Islet of Langerhans (tissue), 1 donor: Measurements from ENCODE around the gene LACTB.

Experiments used
- FAIRE-seq: peaks from one replicate; lab custom pipeline; 2011; peaks lifted over from hg19 to GRCh38; lab: Jason Lieb, UNC

The LACTB gene, protein sequence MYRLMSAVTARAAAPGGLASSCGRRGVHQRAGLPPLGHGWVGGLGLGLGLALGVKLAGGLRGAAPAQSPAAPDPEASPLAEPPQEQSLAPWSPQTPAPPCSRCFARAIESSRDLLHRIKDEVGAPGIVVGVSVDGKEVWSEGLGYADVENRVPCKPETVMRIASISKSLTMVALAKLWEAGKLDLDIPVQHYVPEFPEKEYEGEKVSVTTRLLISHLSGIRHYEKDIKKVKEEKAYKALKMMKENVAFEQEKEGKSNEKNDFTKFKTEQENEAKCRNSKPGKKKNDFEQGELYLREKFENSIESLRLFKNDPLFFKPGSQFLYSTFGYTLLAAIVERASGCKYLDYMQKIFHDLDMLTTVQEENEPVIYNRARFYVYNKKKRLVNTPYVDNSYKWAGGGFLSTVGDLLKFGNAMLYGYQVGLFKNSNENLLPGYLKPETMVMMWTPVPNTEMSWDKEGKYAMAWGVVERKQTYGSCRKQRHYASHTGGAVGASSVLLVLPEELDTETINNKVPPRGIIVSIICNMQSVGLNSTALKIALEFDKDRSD

DNA sequence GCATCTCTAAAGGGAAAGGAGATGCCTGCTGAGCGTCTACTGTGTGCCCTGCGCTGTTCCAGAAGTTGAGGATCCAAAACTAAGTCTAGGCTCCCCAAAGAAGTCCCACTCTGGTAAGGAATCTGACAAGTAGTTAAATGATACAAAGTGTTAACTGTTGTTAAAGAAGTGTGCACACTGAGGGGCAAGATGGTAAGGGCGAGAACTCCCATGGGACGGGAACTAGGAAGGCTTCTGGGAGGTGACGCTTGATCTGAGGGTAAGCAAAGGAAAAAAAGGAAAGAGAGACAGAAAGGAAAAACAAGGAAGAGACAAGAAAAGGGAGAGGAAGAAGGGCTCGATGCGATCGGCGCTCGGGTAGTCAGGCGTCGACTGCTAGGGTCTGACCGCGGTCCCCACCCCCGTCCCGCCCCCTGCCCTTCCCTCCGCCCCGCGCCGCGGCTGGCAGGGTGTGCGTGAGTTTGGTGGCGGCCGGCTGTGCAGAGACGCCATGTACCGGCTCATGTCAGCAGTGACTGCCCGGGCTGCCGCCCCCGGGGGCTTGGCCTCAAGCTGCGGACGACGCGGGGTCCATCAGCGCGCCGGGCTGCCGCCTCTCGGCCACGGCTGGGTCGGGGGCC lies at the start of gene LACTB:
LACTB (plus strand) TSS at position 480 of the 620 bp plus-strand sequence; CDS start at position 491, 11 bp downstream.
- no peak for FAIRE-seq

DNA sequence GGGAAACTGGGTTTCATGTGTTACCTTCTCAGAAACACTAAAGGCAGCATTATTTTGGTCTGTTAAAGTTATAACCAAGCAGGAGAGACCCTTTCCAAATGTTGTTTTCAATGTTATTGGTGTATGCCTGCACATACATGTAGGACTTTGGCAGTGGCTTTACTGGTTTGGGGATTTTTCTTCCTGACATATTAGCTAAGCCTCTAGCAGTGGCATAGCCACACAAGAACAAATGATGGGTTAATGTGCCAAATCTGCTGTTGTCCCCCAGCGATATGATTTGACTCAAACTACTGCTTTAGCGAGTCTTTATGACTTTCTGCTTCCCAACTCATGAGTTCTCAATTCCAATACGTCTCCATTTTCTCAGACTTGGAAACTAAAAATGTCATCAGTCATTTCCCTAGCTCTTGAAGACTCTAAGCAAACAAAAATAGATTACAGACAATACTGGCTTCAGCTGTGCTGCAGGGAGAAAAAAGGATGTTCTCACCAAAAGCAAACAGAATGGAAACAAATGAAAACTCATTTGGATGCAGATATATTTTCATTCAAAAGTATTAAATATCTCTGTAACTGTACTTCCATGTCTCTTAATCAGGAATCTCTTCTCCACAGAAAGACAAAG lies 49.5 kb upstream of the LACTB start:
- no peak for FAIRE-seq

DNA sequence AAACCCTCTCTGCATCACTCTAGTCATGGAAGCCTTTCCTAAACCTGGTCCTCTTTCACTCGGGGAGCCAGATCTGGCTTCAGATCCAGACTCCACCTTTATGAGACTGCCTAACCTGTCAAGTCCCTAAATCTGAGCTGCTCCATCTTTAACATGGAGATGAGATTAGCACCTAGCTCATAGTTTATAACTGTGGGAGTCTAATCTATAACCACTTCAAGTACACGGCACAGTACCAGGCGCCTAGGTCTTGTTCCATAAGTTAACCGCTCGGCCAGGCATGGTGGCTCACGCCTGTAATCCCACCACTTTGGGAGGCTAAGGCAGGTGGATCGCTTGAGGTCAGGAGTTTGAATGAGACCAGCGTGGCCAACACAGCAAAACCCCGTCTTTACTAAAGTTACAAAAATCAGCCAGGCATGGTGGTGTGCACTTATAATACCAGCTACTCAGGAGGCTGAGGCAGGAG lies 48.8 kb upstream of the LACTB start:
- no peak for FAIRE-seq

DNA sequence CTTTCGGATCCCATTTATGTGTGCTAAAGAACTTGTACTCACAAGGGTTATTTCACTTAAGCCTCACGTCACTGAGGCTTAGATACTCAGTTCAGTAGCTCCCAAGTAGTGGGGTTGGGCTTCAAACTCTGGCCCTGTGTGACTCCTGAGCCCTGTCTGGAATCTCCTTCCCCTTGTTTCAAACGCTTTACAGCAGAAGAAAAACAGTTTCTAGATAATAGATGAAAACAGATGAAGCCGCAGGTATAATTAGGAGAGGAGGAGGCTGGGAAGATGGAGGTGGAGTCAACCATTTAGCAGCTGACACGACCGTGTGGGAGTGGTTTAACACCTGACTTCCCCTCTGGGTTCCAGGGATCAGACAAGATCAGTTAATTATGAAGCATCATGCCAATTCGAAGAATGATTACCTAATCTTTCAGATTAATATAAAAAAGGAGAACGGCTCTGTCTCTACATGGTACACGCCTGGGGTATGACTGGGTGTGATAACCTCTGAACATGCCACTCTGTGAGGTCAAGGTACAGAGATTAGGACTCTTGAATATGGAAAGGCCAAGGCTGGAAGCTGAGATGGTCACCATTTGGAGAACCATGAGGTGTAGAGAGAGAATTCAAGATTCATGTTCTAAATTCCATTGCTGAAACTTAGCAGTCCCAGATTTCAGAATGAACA lies 48.0 kb upstream of the LACTB start:
- no peak for FAIRE-seq

DNA sequence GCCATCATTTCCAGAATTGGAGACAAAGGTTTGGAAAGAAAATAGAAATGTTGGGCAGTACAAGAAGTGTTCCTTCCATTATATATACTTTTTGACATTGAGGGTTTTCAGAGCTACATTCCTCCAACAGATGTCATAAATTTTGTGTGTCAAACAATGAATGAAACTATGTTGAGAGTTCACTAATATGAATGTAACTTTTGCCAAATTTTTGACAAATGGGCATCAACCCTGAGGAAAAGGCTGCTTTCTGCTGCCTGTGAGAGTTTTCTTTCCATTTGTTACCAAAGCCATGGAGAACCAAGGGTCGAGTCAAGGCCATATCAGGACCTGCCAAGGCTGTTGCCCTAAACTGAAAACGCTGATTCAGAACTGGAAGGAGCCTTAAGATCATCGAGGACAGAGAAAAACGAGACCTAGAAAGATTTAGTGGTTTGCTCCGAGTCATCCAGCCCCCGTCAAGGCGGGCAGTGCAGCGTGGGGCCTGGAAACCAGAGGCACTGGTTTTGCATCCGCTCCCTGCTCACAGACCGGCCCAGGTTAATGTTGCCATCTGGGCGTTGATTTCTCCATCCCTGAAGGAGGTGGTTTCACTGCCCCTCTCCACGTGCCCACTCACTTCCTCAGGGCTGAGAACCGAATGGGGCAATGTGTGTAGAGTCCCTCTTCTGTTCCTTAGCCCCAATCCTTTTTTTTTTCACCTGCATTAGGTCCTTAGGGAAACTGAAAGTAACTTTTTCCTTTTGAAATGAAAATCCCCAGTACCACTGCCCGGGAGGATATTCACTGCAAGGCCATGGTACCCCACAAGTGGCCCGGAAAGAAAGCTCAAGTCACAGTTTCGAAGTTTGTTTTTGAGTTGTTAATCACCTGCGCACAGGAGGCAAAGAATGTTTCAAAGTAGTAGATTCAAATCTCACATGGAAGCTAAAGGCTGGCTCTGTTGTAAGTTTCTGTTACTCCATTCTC lies 46.4 kb upstream of the LACTB start:
- FAIRE-seq: no peak

DNA sequence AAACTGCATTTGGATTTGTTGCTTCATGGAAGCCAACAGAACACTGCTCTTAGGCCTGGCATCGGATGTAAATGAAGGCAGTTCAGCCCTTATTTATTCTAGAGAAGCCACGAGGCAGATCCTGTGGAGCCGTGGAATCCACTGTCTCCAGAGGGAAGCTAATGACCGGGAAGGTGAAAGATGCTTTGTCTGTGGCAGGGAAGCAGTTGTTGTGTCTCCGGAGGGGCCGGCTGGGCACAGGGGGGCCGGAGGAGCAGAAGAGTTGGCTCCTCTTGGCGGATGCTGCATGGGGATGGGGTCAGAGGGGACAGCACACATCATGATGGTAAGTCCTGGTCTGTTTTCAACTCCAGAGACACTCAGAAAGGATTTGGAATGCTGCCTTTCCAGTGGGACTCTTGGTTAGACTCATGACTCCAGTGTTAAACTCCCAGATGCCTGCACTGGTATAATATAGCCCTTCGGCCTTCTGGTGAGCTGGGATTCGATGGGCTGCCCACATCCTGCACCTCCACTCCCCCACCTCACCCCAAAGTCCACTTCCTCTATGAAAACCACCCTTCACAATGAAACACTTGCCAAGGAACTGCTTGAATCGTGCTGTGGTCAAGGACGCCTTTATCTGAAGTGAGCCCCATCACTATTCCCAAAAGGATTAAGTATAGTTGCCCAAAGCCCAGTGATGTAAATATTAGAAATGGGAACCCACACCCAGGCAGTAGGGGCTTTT lies 45.5 kb upstream of the LACTB start:
- FAIRE-seq: no peak

DNA sequence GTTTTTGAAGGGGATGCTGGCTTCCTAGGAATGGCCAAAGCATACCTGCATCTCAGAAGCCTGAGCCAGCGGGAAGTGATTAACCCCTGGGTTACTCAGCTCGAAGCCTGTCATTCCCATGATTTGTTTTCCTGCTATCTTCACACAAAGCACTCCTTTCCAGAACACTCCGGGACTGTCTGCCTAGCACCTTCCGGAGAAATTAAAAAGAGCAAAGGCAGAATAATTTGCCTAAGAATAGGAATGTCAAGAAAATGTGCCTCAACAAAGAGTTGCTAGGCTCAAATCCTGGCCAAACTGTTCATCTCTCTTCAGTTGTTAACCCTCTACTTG lies 45.0 kb upstream of the LACTB start:
- FAIRE-seq: no peak

DNA sequence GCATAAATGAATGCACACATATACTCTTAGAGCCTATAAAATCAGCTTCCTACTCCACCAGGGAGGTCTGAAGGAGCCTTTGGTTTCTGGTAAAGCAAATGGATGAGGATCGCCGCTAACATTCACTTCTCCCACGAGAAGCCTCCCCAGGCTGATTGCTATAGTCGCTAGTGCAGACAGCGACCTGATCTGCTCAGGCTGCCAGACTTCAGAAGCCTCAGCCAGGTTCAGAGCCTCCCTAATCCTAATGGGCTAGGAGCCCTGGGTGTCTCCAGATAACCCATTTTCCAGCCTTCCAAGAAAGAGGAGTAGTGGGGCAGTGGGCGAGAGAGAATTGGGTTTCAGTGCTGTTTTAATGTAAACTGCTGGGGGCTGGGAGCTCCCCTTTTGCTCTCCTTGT lies 43.7 kb upstream of the LACTB start:
- FAIRE-seq: no peak

DNA sequence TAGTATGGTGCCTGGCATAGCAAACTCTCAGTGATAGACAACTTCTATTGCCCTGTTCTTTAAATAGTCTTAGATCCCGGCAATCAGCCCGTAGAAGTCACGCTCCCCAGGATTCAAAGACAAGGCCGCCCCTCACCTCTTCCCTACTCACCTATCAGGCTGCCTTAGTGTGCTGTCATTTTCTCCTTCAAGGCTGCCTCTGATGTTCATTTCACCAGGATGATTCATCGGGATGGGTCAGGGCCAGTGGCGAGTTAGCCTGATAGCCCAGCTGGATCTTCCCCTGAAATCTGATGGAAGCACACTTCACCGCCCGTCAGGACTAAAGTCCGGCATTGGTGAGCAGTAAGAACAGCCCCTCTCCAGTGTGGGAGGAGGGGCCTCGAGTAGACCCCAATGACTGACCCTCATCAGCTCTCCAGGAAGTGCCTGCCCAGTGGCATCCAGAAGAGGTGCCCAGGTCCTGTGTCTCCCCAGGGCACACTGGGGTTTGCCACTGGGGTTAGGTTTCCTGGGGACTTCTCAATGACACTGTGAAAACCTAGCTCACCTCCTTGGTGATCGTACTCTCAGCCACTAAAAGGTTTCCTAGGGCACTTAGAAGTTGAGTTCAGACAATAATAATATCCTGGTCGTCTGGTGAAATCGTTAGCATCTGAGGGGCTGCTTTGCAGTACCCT lies 41.6 kb upstream of the LACTB start:
- no peak for FAIRE-seq

DNA sequence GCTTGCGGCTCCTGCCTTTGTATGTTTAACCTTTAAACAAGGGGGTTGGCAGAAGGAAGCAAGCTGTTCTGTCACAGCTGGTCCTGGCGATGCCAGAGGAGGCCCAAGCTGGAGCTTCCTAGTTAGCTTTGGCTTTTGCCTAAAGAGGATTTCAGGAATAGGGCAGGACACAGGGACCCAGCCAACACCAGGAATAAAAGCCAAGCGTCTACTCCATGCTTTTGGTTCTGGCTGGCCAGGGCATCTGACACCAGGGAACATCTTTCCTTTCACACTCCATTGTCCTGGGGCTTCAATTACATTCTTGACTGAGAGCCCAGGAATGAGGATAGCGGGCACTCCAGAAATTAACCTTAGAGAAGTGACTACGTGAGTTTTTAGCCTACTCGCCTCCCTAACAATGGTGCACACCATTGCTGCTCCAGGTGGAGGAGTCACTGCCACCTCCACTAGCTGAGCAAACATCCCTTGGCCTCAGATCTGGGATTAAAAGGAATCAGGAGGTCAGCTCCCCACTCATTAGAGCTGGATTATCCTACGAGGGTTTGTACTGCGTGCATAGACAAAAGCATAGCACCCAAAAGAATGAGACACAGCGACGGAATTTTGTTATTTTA lies 40.9 kb upstream of the LACTB start:
- no peak for FAIRE-seq

DNA sequence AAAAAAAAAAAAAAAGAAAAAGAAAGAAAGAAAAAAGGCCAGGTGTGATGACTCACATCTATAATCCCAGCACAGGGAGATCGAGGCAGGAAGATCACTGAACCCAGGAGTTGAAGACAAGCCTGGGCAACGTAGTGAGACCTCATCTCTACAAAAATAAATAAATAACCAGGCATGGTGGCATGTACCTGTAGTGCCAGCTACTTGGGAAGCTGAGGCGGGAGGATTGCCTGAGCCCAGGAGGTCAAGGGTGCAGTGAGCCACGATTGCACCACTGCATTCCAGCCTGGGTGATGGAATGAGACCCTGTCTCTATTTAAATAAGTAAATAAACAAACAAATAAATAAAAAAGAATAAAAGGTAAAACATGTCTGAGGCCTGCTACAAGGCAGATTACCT lies 39.3 kb upstream of the LACTB start:
- FAIRE-seq: no peak

DNA sequence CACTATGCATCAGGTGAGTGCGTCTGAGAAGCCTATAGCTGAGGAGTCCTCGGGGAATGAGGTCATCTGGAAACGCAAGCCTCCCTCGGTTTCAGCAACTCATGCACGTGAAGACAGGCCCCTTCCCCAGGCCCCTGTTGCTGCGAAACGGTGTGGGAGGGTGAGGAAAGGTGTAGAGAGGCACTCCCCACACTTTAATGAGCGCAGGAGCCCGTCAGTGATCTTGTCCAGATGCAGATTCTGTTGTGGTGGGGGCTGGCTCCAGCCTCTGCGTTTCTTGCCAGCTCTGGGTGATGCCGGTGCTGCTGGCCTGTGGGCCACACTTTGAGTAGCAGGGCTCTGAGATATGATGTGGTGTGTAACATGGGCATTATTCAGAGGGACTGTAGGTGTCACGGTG lies 38.6 kb upstream of the LACTB start:
- FAIRE-seq: no peak

DNA sequence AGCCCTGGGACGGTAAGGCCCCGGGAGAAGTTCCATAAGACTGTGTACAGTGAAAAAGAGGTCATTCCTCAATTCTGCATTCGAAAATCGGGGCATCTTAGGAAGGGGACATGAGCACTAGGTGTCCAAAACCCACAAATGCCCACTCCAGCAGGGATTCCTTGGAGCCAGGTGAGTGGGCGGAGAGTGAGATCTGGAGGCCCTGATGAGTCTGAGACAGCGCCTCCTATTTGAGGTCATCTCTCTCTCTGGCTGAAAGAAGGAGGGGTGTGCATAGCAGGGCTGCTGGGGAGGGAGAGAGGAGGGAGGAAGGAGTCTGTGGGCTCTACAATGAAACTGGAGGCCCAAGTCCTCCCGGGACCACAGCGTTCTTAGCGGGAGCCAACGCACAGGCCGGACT lies 38.1 kb upstream of the LACTB start:
- no peak for FAIRE-seq

DNA sequence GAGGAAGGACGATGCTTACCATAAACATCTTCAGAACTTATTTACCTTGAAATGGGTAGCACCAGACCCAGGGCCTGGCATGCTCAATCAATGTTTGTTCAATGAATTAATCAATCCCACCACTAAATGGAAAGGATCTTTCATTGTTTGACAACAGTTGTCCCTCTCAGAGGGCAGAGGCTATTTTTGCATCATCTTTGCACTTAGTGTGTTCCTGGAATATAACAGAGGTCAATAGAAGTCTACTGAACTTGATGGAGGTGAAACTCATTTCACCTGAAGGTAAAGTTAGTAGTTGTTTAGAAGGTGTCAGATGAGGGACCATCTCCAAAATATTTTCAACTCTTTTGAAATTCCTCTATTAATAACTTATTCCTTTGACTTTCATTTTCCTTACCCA lies 36.9 kb upstream of the LACTB start:
- no peak for FAIRE-seq

DNA sequence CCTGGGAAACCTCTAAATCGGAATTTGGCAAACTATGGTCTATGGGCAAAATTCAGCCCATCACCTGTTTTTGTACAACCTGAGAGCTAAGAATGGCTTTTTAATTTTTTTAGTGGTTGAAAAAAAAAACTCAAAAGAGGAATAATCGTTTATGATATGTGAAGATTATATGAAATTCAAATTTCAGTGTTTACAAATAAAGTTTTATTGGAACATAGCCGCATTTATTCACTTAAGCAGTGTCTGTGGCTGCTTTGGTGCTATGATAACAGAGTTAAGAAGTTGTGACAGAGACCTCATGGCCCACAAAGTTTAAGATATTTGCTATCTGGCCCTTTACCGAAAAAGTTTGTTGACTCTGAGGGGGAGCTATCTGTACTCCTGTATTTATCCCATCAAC lies 36.4 kb upstream of the LACTB start:
- no peak for FAIRE-seq

DNA sequence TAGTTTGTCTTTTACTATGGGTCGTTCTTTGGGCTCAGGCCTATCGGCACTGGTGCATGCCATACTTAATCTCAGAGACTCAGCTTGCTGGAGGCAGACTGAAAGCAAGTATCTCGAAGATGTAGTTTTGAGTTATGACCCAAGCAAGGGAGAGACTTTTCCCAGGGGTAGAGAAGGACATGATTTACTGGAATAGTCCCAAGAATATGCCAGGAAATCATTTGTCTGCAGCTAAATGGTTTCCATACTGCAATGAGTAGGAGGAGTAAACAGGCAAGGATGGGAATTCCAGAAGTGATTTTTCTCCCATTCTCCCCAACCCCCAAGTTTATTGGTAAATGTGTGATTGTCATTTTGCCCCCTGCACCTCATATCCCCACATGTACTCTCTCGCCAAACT lies 35.4 kb upstream of the LACTB start:
- no peak for FAIRE-seq

DNA sequence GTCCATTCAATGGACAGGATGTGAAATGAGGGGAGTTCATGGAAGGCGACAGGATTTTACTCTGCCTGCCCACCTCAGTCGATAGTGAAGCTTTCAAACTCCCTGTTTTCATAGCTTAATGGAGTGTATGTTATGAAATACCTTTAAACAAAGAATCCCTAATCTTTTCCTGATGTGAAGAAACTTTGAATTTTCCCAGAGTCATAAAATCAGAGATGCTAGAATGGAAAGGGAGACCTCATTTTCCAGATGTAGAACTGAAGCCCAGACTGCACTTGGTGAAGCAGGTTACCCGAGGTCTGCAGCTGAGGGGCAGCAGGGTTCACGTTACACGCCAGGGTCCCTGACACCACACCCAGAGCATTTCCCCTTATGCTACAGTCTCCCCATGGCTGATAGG lies 34.7 kb upstream of the LACTB start:
- FAIRE-seq: no peak

DNA sequence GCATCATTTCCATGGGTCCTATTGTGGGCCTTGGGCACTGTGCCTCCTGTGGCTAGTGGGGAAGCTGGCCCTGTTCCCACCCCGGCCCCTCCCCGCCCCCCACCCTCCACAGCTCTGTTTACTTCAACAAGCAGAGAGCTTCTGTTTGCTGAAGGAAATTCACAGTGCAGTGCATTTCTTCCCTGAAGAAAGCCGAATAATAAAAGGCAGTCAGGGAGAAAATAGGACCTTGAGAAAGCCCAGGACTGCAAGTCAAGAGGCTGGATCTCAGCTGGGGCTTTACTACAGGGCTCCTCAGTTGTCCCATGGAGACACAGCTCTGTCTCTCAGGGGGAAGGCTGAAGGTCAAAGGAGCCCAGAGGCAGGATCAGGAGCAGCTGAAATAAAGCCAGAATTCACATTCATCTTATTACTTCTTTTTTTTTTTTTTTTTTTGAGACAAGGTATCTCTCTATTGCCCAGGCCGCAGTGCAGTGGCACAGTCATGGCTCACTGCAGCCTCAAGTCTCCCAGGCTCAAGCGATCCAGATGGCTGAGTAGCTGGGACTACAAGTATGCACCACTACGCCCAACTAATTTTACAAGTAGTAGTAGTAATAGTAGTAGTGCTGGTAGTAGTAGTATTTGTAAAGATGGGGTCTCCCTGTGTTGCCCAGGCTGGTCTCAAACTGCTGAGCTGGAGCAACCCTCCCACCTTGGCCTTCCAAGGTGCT lies 33.0 kb upstream of the LACTB start:
- FAIRE-seq: no peak
